22Rv1 (cell line): ENCODE data around the gene SKOR1.

Experiments
- ZFX ChIP-seq: fragments of 450-650 bp; IDR thresholded peaks from 2 replicates; pipeline ENCODE4 v1.6.1; 2017; ENCODE audit warnings: antibody characterized with exemption, borderline replicate concordance
- TF ChIP-seq, protein P1 (sequence below): fragments of 450-650 bp; IDR thresholded peaks from 2 replicates; pipeline ENCODE4 v1.5.1; 2017; ENCODE audit warnings: mild to moderate bottlenecking

DNA sequence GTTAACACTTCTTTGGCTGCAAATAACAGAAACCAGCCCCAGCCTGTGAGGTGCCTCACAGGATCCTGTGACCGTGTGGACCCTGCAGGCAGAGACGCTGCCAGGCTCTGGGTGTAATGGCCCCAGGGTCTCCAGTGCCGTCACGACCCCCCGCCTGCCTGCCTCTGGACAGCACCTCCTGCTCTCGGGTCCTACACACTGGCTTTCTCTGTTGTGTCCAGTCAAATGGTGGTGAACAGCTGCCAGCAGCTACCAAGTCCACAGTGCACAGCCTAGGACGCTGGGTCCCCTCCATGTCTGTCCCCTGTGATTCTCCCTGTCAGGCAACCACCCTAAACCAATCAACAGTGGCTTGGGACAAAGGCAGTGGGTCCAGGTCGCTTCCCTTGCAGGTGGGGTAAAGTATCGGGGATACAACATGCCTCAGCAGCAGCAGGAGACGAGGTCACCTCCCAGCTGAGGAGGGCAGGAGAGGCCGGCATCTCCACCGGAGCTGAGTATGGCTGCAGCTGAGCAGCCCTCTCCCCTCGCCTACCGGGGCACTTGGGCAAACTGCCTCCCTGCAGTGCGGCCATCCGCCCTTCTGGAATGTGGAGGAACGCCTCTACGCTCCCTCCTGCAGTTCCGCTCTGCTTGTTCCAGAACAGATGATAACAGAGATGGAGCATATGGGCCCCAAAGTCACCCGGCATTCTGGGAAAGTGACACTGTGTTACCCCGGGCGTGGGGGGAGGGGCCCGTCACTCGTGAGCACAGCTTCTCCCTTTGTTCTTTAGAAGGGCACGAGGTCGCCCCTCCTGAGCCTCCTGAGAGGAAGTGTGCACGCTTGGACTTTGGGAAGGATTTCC lies 21.1 kb upstream of the SKOR1 start:
- TF ChIP-seq, protein P1, sequence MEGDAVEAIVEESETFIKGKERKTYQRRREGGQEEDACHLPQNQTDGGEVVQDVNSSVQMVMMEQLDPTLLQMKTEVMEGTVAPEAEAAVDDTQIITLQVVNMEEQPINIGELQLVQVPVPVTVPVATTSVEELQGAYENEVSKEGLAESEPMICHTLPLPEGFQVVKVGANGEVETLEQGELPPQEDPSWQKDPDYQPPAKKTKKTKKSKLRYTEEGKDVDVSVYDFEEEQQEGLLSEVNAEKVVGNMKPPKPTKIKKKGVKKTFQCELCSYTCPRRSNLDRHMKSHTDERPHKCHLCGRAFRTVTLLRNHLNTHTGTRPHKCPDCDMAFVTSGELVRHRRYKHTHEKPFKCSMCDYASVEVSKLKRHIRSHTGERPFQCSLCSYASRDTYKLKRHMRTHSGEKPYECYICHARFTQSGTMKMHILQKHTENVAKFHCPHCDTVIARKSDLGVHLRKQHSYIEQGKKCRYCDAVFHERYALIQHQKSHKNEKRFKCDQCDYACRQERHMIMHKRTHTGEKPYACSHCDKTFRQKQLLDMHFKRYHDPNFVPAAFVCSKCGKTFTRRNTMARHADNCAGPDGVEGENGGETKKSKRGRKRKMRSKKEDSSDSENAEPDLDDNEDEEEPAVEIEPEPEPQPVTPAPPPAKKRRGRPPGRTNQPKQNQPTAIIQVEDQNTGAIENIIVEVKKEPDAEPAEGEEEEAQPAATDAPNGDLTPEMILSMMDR = no peak
- no peak for TF ChIP-seq ZFX
